ENCODE results near the gene CCDC3. TPM values are rescaled to one million over a fixed set of nuclear protein-coding genes. Genes with fewer than 3 reads are reported as not detected.

CCDC3 gene
- total and polyA plus RNA-seq, 2 of the 8 experiments (the other 6 are each of a cell fraction or from before 2014, with no cell fraction given): 3.4 to 3.7 TPM

GRCh38 chr10:12899546-12899945, 102.0 kb downstream of the CCDC3 start:
- Histone ChIP-seq H4K5ac (ENCODE audit: insufficient read length, low read depth, low read length) (no peak overlapping the region), H3K4me3 (ENCODE audit: extremely low read depth in 1 of 4, insufficient read depth in 2 of 4, low read depth in 3 of 4, low read length in 4 of 4) (no peak overlapping the region), H3K4me2 (ENCODE audit: insufficient read depth in 1 of 2, low read depth in 2 of 2, low read length in 2 of 2) (no peak overlapping the region), H3K4ac (replicated peaks; ENCODE audit: insufficient read length, low read depth, low read length) (no peak overlapping the region), H2AK5ac (ENCODE audit: low read depth, low read length) (no peak overlapping the region), H2BK20ac (ENCODE audit: low read length) (no peak overlapping the region), H3K27ac (ENCODE audit: low read depth, low read length) (no peak overlapping the region), H2BK5ac (ENCODE audit: low read depth, low read length) (no peak overlapping the region), H3K9me3 (ENCODE audit: insufficient read depth in 2 of 2, low read depth in 1 of 2, low read length in 1 of 2) (no peaks in the 10 kb centered on the region), H3K23me2 (ENCODE audit: low read depth, low read length) (no peaks in the 10 kb centered on the region; the same call in 1 of the 2 replicates), H3K9ac (replicated peaks in 1 of 4; ENCODE audit: extremely low read depth in 1 of 4, low read depth in 3 of 4, low read length in 3 of 4) (no peak overlapping the region), H3K18ac (ENCODE audit: extremely low read depth, low read length) (no peak overlapping the region), H2AFZ (ENCODE audit: low read length) (no peak overlapping the region), H4K20me1 (replicated peaks in 1 of 2; ENCODE audit: control insufficient read depth in 1 of 2, insufficient read depth in 2 of 2, low read length in 2 of 2) (no peaks in the 10 kb centered on the region), H3K36me3 (ENCODE audit: control insufficient read depth in 2 of 4, insufficient read depth in 4 of 4, low read length in 3 of 4) (no peaks in the 10 kb centered on the region; a peak in 1 of 8 replicates), H4K91ac (replicated peaks; ENCODE audit: insufficient read length, low read length) (no peak overlapping the region), H3K27me3 (replicated peaks in 1 of 4; ENCODE audit: control insufficient read depth in 3 of 4, extremely low read depth in 1 of 4, insufficient read depth in 3 of 4, low read length in 3 of 4) (no peaks in the 10 kb centered on the region), H2BK120ac (replicated peaks; ENCODE audit: low read depth, low read length) (no peak overlapping the region), H2BK15ac (ENCODE audit: low read length) (no peak overlapping the region), H3K14ac (ENCODE audit: insufficient read length) (no peak overlapping the region), H3K79me1 (ENCODE audit: low read depth, low read length) (no peaks in the 10 kb centered on the region), H3K4me1 (replicated peaks in 1 of 4; ENCODE audit: control insufficient read depth in 3 of 4, insufficient read depth in 4 of 4, low read length in 3 of 4) (peaks cover 0 to 8% (median 3%) of the 10 kb centered on the region in 4 experiments; a peak in 4 of 7 replicates), H3K23ac (ENCODE audit: insufficient read length) (no peak overlapping the region), H3K56ac (replicated peaks; ENCODE audit: insufficient read length, low read depth, low read length) (no peak overlapping the region), H4K8ac (ENCODE audit: extremely low read depth, insufficient read depth, low read length) (no peak overlapping the region), H3K79me2 (ENCODE audit: control insufficient read depth in 1 of 2, insufficient read depth in 2 of 2, low read length in 2 of 2) (no peaks in the 10 kb centered on the region), H2BK12ac (ENCODE audit: low read depth, low read length) (no peak overlapping the region)
- DNase-seq (ENCODE audit: low read depth in 1 of 2, low spot score in 2 of 2) (no peak), FAIRE-seq (no peak)
- TF ChIP-seq SAP30 (IDR thresholded peaks at IDR 0.05; ENCODE audit: insufficient read depth, insufficient replicate concordance, low read length) (no peak), GABPA (IDR thresholded peaks at IDR 0.05; ENCODE audit: borderline replicate concordance, insufficient read depth, low read length) (no peak)
- WGBS, 2 experiments (ENCODE audit: extremely low coverage in 1 of 2, insufficient coverage in 1 of 2, insufficient read length in 1 of 2, insufficient replicate concordance in 2 of 2, low coverage in 1 of 2, low lambda C conversion rate in 2 of 2, missing lambda C conversion rate in 1 of 2): 90% methylated on average over 7 of the region's 7 CpGs; no CpG with 5 or more reads in 1 of the 2 experiments
- ChIA-PET CTCF (ENCODE audit: partially characterized antibody) (interaction anchor here (0.8 to 3.8 kb wide), 8 partner anchors 9 to 183 kb away, joined by 3 to 16 read pairs (median 4); no protein-coding TSS in a partner anchor), POLR2A (ENCODE audit: partially characterized antibody) (interaction anchor here (1.2 kb wide), 1 partner anchor 9 kb away, joined by 3 read pairs; no protein-coding TSS in a partner anchor)

All from H1 (cell line).